ENCODE measurements around the gene IGF2BP1. TPM values are rescaled to one million over a fixed set of nuclear protein-coding genes. Genes with fewer than 3 reads are reported as not detected.

IGF2BP1 gene
- total RNA-seq, 3 donors from 2014 or later, result 0.06 to 0.07 TPM; not detected in 1

- Histone ChIP-seq H3K4me1 (ENCODE audit: low read depth) (no peaks in the 10 kb centered on the region), H3K9me3 (no peaks in the 10 kb centered on the region), H3K4me3 (no peak overlapping the region), H3K36me3 (ENCODE audit: low read depth) (no peaks in the 10 kb centered on the region)
- ATAC-seq (no peak), DNase-seq (no peak)
- intact Hi-C loops (cut with DNase I, micrococcal nuclease), result no loop called here
- TF ChIP-seq CTCF (IDR thresholded peaks at IDR 0.05), result no peak
Measured at GRCh38 chr17:48961516-48962233, 35.5 kb upstream of the IGF2BP1 start.

GRCh38 chr17:48970224-48970623, 27.0 kb upstream of the IGF2BP1 start:
- no peaks in the 10 kb centered on the region for H3K36me3 ChIP-seq (ENCODE audit: low read depth)

GRCh38 chr17:48970865-48971687, 26.1 kb upstream of the IGF2BP1 start:
- DNase-seq (no peak), ATAC-seq (no peak)
- intact Hi-C loops (cut with DNase I, micrococcal nuclease), result no loop called here

More at GRCh38 chr17:48970224-48970623, 27.0 kb upstream of the IGF2BP1 start:
- ATAC-seq (no peak), DNase-seq (no peak)
- TF ChIP-seq CTCF (IDR thresholded peaks at IDR 0.05), result no peak
- H3K4me3 ChIP-seq, result no peak overlapping the region
- intact Hi-C loops (cut with DNase I, micrococcal nuclease), result no loop called here
- no peaks in the 10 kb centered on the region for H3K9me3 ChIP-seq
- no peaks in the 10 kb centered on the region for H3K4me1 ChIP-seq (ENCODE audit: low read depth)

GRCh38 chr17:48972749-48973097, 24.5 kb upstream of the IGF2BP1 start:
- Histone ChIP-seq H3K9me3 (no peaks in the 10 kb centered on the region), H3K4me3 (no peak overlapping the region), H3K36me3 (ENCODE audit: low read depth) (no peaks in the 10 kb centered on the region), H3K4me1 (ENCODE audit: low read depth) (no peaks in the 10 kb centered on the region)
- TF ChIP-seq CTCF (IDR thresholded peaks at IDR 0.05), result no peak
- DNase-seq (no peak), ATAC-seq (no peak)
- intact Hi-C loops (cut with DNase I, micrococcal nuclease), result no loop called here

More at GRCh38 chr17:48970865-48971687, 26.1 kb upstream of the IGF2BP1 start:
- H3K36me3 ChIP-seq (ENCODE audit: low read depth), result no peaks in the 10 kb centered on the region
- no peaks in the 10 kb centered on the region for H3K9me3 ChIP-seq
- no peak for TF ChIP-seq CTCF (IDR thresholded peaks at IDR 0.05)
- H3K4me1 ChIP-seq (ENCODE audit: low read depth), result no peaks in the 10 kb centered on the region
- no peak overlapping the region for H3K4me3 ChIP-seq

- no peak for ATAC-seq
- intact Hi-C loops (cut with DNase I, micrococcal nuclease), result no loop called here
- TF ChIP-seq CTCF (IDR thresholded peaks at IDR 0.05), result no peak
- Histone ChIP-seq H3K4me1 (ENCODE audit: low read depth) (no peaks in the 10 kb centered on the region), H3K4me3 (no peak overlapping the region), H3K36me3 (ENCODE audit: low read depth) (no peaks in the 10 kb centered on the region), H3K9me3 (no peaks in the 10 kb centered on the region)
- DNase-seq, result no peak
Measured at GRCh38 chr17:48973806-48974205, 23.4 kb upstream of the IGF2BP1 start.

Data from mucosa of descending colon (tissue), 3 donors.